Keratinocyte (primary cell): Measurements from ENCODE around the gene PLPP3. TPM values are rescaled to one million over a fixed set of nuclear protein-coding genes. Genes with fewer than 3 reads are reported as not detected.

Experiments
- DNase-seq: peaks from one replicate; pipeline ENCODE4 v3.0.0-alpha.2; 2011; ENCODE audit warnings: low read depth, missing footprints, low spot score
- FAIRE-seq: peaks from 2 replicates; lab custom pipeline; 2011; peaks lifted over from hg19 to GRCh38; lab: Jason Lieb, UNC
- H2AFZ ChIP-seq: 2 replicates; pipeline ENCODE4 v1.6.0; 2012; ENCODE audit warnings: low read length, control low read depth, inconsistent platforms; ENCODE audit not compliant: control insufficient read depth
- H3K27ac ChIP-seq: 2 replicates; pipeline ENCODE4 v1.5.1; 2011; ENCODE audit warnings: low read length; ENCODE audit not compliant: control insufficient read depth, insufficient read depth
- H3K27me3 ChIP-seq: 3 replicates; pipeline ENCODE4 v1.6.0; 2011; ENCODE audit warnings: low read length; ENCODE audit not compliant: control insufficient read depth, insufficient read depth; ENCODE audit errors: extremely low read depth
- H3K36me3 ChIP-seq, 2 experiments: 2 replicates in 1 of 2; 3 replicates in 1 of 2; pipeline ENCODE4 v1.5.1; 2011; ENCODE audit warnings: low read length in 2 of 2, mild to moderate bottlenecking in 1 of 2; ENCODE audit not compliant: control insufficient read depth in 2 of 2, insufficient read depth in 2 of 2; ENCODE audit errors: extremely low read depth in 1 of 2
- H3K4me1 ChIP-seq: 3 replicates; pipeline ENCODE4 v1.5.1; 2011; ENCODE audit warnings: low read length; ENCODE audit not compliant: control insufficient read depth, insufficient read depth; ENCODE audit errors: extremely low read depth
- H3K4me2 ChIP-seq: 3 replicates; pipeline ENCODE4 v1.6.0; 2011; ENCODE audit warnings: low read depth, low read length; ENCODE audit not compliant: control insufficient read depth, insufficient read depth; ENCODE audit errors: extremely low read depth
- H3K4me3 ChIP-seq, 3 experiments: fragments of 200-600 bp in 1 of 3; sonication (generic) in 1 of 3; 2 replicates in 2 of 3; 3 replicates in 1 of 3; pipeline ENCODE4 v1.5.1; 2011 to 2016; ENCODE audit warnings: low read length in 3 of 3, mild to moderate bottlenecking in 3 of 3, control low read depth in 2 of 3, inconsistent platforms in 1 of 3, low read depth in 1 of 3, mixed read lengths in 1 of 3, mixed run types in 1 of 3, moderate library complexity in 1 of 3; ENCODE audit not compliant: control insufficient read depth in 2 of 3, insufficient read depth in 2 of 3; ENCODE audit errors: extremely low read depth in 1 of 3
- H3K79me2 ChIP-seq: 2 replicates; pipeline ENCODE4 v1.6.0; 2012; ENCODE audit warnings: low read length; ENCODE audit not compliant: control insufficient read depth, insufficient read depth
- H3K9ac ChIP-seq: 3 replicates; pipeline ENCODE4 v1.6.0; 2011; ENCODE audit warnings: low read length; ENCODE audit not compliant: control insufficient read depth, insufficient read depth; ENCODE audit errors: extremely low read depth
- H3K9me1 ChIP-seq: 3 replicates; pipeline ENCODE4 v1.6.0; 2011; ENCODE audit warnings: low read length; ENCODE audit not compliant: control insufficient read depth, insufficient read depth; ENCODE audit errors: extremely low read depth
- H3K9me3 ChIP-seq: 2 replicates; pipeline ENCODE4 v1.5.1; 2012; ENCODE audit warnings: low read depth, low read length; ENCODE audit not compliant: control insufficient read depth
- H4K20me1 ChIP-seq: 3 replicates; pipeline ENCODE4 v1.6.0; 2011; ENCODE audit warnings: low read length; ENCODE audit not compliant: control insufficient read depth, insufficient read depth; ENCODE audit errors: extremely low read depth
- CTCF ChIP-seq, 3 experiments: IDR thresholded peaks in 1 of 3; conservative IDR thresholded peaks in 1 of 3; optimal IDR thresholded peaks in 1 of 3; 2 replicates in 2 of 3; 3 replicates in 1 of 3; pipeline versions ENCODE3 to v1.5.1; 2011; ENCODE audit warnings: low read length in 3 of 3, mild to moderate bottlenecking in 3 of 3, moderate library complexity in 2 of 3, control low read depth in 1 of 3, inconsistent platforms in 1 of 3; ENCODE audit not compliant: insufficient read depth in 2 of 3; ENCODE audit errors: extremely low read depth in 1 of 3
- EZH2 ChIP-seq: IDR thresholded peaks from one replicate; pipeline ENCODE4 v1.6.1; 2012; ENCODE audit warnings: inconsistent platforms, mild to moderate bottlenecking, low read length, moderate library complexity
- dilution Hi-C: fragments of 300-500 bp; cut with MboI; formaldehyde crosslinking; loops from one replicate; pipeline ENCODE4 v1.7.0; 2020; ENCODE audit warnings: low sequenced_read_pairs; ENCODE audit not compliant: extremely low pct_ligation_motif_present
- polyA plus RNA-seq, 5 experiments: library from polyadenylated mRNA; depleted of rRNA in 3 of 5; stranded (reverse) in 3 of 5; stranded (forward) in 1 of 5; unstranded in 1 of 5; fragments of >200 nt; gene quantifications; 1 replicate in 1 of 5; 2 replicates in 3 of 5; 3 replicates in 1 of 5; pipeline versions ENCODE4 v1.2.1 to v1.2.3, GENCODE V29; 2011 to 2012; ENCODE audit warnings: missing spikeins in 2 of 5, low read depth in 1 of 5, low replicate concordance in 1 of 5

Gene PLPP3
- polyA plus RNA-seq, 1 donor (not counting 4 experiments of a cell fraction or from before 2014, with no cell fraction given), result 4.0 TPM

- Histone ChIP-seq H3K4me2 (no peak overlapping the region), H3K9ac (no peak overlapping the region), H3K4me3 (no peak overlapping the region), H3K9me1 (no peaks in the 10 kb centered on the region), H3K36me3 (no peaks in the 10 kb centered on the region), H3K27ac (no peak overlapping the region), H2AFZ (no peak overlapping the region), H3K79me2 (no peaks in the 10 kb centered on the region), H4K20me1 (no peaks in the 10 kb centered on the region), H3K9me3 (no peaks in the 10 kb centered on the region), H3K4me1 (no peaks in the 10 kb centered on the region), H3K27me3 (no peaks in the 10 kb centered on the region)
- DNase-seq, result no peak
- dilution Hi-C loops, result no loop called here
- FAIRE-seq, result no peak
- no peak for TF ChIP-seq CTCF (optimal IDR thresholded peaks at IDR 0.05 in 1 of 3, IDR thresholded peaks at IDR 0.05 in 1 of 3, conservative IDR thresholded peaks at IDR 0.05 in 1 of 3; ENCODE audit: extremely low read depth in 1 of 3, insufficient read depth in 2 of 3, low read length in 3 of 3)
- no peak for TF ChIP-seq EZH2
Observed at GRCh38 chr1:56563568-56563967, 15.8 kb downstream of the PLPP3 start.

GRCh38 chr1:56562891-56563452 lies 16.4 kb downstream of the PLPP3 start:
- FAIRE-seq, result no peak
- Histone ChIP-seq H3K27ac (no peak overlapping the region), H3K79me2 (no peaks in the 10 kb centered on the region), H3K9ac (no peak overlapping the region), H4K20me1 (no peaks in the 10 kb centered on the region), H3K4me3 (no peak overlapping the region), H3K4me2 (no peak overlapping the region), H3K4me1 (no peaks in the 10 kb centered on the region), H3K36me3 (no peaks in the 10 kb centered on the region), H2AFZ (no peak overlapping the region), H3K9me3 (no peaks in the 10 kb centered on the region), H3K9me1 (no peaks in the 10 kb centered on the region), H3K27me3 (no peaks in the 10 kb centered on the region)
- TF ChIP-seq EZH2 (no peak), CTCF (optimal IDR thresholded peaks at IDR 0.05 in 1 of 3, IDR thresholded peaks at IDR 0.05 in 1 of 3, conservative IDR thresholded peaks at IDR 0.05 in 1 of 3; ENCODE audit: extremely low read depth in 1 of 3, insufficient read depth in 2 of 3, low read length in 3 of 3) (no peak)
- DNase-seq, result no peak
- dilution Hi-C loops, result no loop called here
